Vagina (tissue), 2 donors: ENCODE measurements around the gene CACNG5.

Experiments
- POLR2A ChIP-seq, 2 donors: fragments of 450-650 bp; IDR thresholded peaks; one replicate each; pipeline ENCODE4 v1.6.1; 2017; ENCODE audit warnings: antibody characterized with exemption in 2 of 2, mild to moderate bottlenecking in 2 of 2, moderate library complexity in 2 of 2
- POLR2AphosphoS5 ChIP-seq, 2 donors: sonication (generic); formaldehyde crosslinking; IDR thresholded peaks; one replicate each; pipeline ENCODE4 v1.9.0; 2017; ENCODE audit warnings: antibody characterized with exemption in 2 of 2, mild to moderate bottlenecking in 2 of 2, low read depth in 1 of 2; ENCODE audit not compliant: insufficient read depth in 1 of 2

GRCh38 chr17:66810951-66811682, 23.8 kb upstream of the CACNG5 start:
- no peak for TF ChIP-seq POLR2A (IDR thresholded peaks at IDR 0.05)
- no peak for TF ChIP-seq POLR2AphosphoS5 (IDR thresholded peaks at IDR 0.05; ENCODE audit: insufficient read depth in 1 of 2, low read depth in 1 of 2)
